Endothelial cell of umbilical vein (primary cell): ENCODE measurements around the gene FRMPD1.

Experiments used
- EZH2 ChIP-seq: IDR thresholded peaks from 2 replicates; pipeline ENCODE4 v1.6.1; 2012; ENCODE audit warnings: borderline replicate concordance, low read depth, mild to moderate bottlenecking, moderate library complexity, low read length, inconsistent platforms; ENCODE audit not compliant: severe bottlenecking
- JUN ChIP-seq: IDR thresholded peaks from 2 replicates; pipeline ENCODE4 v1.6.1; 2011; ENCODE audit warnings: borderline replicate concordance, low read depth; ENCODE audit not compliant: insufficient read length, insufficient read depth
- MAX ChIP-seq: IDR thresholded peaks from 2 replicates; pipeline ENCODE4 v1.6.1; 2011; ENCODE audit not compliant: insufficient read depth, insufficient read length
- POLR2A ChIP-seq: IDR thresholded peaks from 2 replicates; pipeline ENCODE4 v1.6.1; 2012; ENCODE audit warnings: low read depth, mild to moderate bottlenecking, control low read depth, low read length
- POLR2AphosphoS5 ChIP-seq: IDR thresholded peaks from 2 replicates; pipeline ENCODE4 v1.6.1; 2012; ENCODE audit warnings: low read depth, mild to moderate bottlenecking, control low read depth, low read length, moderate library complexity; ENCODE audit not compliant: insufficient read depth
- TF ChIP-seq, protein P1 (sequence below), 2 donors: IDR thresholded peaks; 1 replicate in 1 of 2; 2 replicates in 1 of 2; pipeline ENCODE4 v1.5.1; 2011; ENCODE audit warnings: low read length in 2 of 2, mild to moderate bottlenecking in 2 of 2, moderate library complexity in 2 of 2, control low read depth in 1 of 2, inconsistent platforms in 1 of 2, low read depth in 1 of 2; ENCODE audit not compliant: insufficient read depth in 1 of 2; ENCODE audit errors: extremely low read depth in 1 of 2

DNA sequence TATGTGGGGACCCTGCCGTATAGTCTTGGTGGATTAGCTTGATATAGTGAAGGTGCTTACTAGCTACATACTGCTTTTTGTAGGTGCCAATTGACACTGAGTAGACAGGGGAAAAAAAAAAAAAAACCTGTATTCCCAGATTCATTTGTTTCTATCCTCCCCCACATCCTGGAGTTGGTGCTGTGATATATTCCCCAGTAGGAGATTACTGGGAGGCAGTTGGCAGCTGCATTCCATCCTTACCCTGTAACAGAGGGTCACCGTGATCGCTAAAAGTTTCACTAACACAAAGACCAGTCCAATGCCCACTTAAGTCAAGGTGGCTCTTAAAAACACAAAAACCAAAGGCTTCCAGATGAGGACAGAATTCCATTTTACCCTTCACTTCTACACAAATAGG is 30.9 kb upstream of the FRMPD1 start:
- TF ChIP-seq, protein P1, sequence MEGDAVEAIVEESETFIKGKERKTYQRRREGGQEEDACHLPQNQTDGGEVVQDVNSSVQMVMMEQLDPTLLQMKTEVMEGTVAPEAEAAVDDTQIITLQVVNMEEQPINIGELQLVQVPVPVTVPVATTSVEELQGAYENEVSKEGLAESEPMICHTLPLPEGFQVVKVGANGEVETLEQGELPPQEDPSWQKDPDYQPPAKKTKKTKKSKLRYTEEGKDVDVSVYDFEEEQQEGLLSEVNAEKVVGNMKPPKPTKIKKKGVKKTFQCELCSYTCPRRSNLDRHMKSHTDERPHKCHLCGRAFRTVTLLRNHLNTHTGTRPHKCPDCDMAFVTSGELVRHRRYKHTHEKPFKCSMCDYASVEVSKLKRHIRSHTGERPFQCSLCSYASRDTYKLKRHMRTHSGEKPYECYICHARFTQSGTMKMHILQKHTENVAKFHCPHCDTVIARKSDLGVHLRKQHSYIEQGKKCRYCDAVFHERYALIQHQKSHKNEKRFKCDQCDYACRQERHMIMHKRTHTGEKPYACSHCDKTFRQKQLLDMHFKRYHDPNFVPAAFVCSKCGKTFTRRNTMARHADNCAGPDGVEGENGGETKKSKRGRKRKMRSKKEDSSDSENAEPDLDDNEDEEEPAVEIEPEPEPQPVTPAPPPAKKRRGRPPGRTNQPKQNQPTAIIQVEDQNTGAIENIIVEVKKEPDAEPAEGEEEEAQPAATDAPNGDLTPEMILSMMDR (IDR thresholded peaks at IDR 0.05; ENCODE audit: extremely low read depth in 1 of 2, insufficient read depth in 1 of 2, low read depth in 1 of 2, low read length in 2 of 2), result no peak
- no peak for TF ChIP-seq JUN
- TF ChIP-seq POLR2A, result no peak
- no peak for TF ChIP-seq EZH2
- no peak for TF ChIP-seq MAX
- TF ChIP-seq POLR2AphosphoS5, result no peak
